ENCODE results near the gene ACADSB. TPM values are rescaled to one million over a fixed set of nuclear protein-coding genes. Genes with fewer than 3 reads are reported as not detected.

The ACADSB gene
- total and polyA plus RNA-seq, 7 donors, result 9.8 to 50.1 (median 37.4) TPM

DNA sequence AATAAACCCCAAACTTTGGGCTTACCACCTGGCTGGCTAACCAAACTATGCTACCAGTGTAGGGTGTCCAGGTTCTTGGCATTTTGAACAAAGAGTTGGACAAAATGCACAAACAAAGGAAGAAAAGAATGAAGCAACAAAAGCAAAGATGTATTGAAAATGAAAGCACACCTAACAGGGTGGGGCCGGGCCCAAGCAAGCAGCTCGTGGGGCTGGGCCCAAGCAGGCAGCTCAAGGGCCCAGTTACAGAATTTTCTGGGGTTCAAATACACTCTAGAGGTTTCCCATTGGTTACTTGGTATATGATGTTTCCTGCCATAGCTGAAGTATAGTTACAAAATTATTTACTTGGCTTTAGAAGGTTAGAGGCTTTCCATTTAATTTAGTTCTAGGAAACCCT, 15.7 kb downstream of the ACADSB start:
- no peaks in the 10 kb centered on the region for H3K27me3 ChIP-seq (ENCODE audit: insufficient read depth in 3 of 3, low read length in 2 of 3)
- intact Hi-C loops (cut with DNase I), result no loop called here
- TF ChIP-seq, protein P1, sequence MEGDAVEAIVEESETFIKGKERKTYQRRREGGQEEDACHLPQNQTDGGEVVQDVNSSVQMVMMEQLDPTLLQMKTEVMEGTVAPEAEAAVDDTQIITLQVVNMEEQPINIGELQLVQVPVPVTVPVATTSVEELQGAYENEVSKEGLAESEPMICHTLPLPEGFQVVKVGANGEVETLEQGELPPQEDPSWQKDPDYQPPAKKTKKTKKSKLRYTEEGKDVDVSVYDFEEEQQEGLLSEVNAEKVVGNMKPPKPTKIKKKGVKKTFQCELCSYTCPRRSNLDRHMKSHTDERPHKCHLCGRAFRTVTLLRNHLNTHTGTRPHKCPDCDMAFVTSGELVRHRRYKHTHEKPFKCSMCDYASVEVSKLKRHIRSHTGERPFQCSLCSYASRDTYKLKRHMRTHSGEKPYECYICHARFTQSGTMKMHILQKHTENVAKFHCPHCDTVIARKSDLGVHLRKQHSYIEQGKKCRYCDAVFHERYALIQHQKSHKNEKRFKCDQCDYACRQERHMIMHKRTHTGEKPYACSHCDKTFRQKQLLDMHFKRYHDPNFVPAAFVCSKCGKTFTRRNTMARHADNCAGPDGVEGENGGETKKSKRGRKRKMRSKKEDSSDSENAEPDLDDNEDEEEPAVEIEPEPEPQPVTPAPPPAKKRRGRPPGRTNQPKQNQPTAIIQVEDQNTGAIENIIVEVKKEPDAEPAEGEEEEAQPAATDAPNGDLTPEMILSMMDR (IDR thresholded peaks at IDR 0.05), result no peak
- 84 to 90% (median 84%) methylated on average over 2 of the region's 2 CpGs for WGBS, 3 donors
- no peaks in the 10 kb centered on the region for H3K9me3 ChIP-seq
- H3K4me1 ChIP-seq, result no peaks in the 10 kb centered on the region
- no peak overlapping the region for H3K4me3 ChIP-seq
- no peak overlapping the region for H3K27ac ChIP-seq
- H3K36me3 ChIP-seq (ENCODE audit: insufficient read depth in 1 of 2, low read depth in 1 of 2), result no peaks in the 10 kb centered on the region
- DNase-seq (no peak), ATAC-seq (no peak)

DNA sequence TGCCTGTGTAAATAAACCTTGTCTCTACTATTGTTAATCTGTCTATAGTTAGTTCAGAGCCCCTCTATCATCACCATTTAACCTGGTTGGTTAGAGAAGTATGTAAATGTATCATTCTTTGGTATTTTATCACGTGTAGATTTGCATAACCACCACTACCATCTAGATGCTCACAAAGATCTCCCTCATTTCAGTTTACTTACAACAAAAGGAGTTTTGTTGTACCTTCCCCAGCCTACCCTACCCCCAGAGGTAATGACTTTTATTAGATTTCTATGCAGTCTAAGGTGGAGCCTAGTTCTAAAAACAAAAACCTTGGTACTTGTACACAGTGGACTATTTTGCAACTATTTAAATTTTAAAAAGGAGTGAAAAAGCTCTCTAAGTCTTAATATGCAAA, 17.5 kb downstream of the ACADSB start:
- no peak for DNase-seq
- Histone ChIP-seq H3K36me3 (ENCODE audit: insufficient read depth in 1 of 2, low read depth in 1 of 2) (no peaks in the 10 kb centered on the region), H3K4me1 (no peaks in the 10 kb centered on the region), H3K4me3 (no peak overlapping the region), H3K9me3 (no peaks in the 10 kb centered on the region), H3K27ac (no peak overlapping the region), H3K27me3 (ENCODE audit: insufficient read depth in 3 of 3, low read length in 2 of 3) (no peaks in the 10 kb centered on the region)
- 41 to 61% (median 47%) methylated on average over 1 of the region's 1 CpG for WGBS, 3 donors
- ATAC-seq, result no peak
- TF ChIP-seq, protein P1 (IDR thresholded peaks at IDR 0.05), result no peak
- intact Hi-C loops (cut with DNase I), result no loop called here

- Histone ChIP-seq H3K27me3 (ENCODE audit: insufficient read depth in 3 of 3, low read length in 2 of 3) (no peaks in the 10 kb centered on the region), H3K27ac (no peak overlapping the region), H3K36me3 (ENCODE audit: insufficient read depth in 1 of 2, low read depth in 1 of 2) (no peaks in the 10 kb centered on the region), H3K4me3 (no peak overlapping the region), H3K4me1 (no peaks in the 10 kb centered on the region), H3K9me3 (no peaks in the 10 kb centered on the region)
- ATAC-seq, result no peak
- DNase-seq, result no peak
- TF ChIP-seq, protein P1 (IDR thresholded peaks at IDR 0.05), result no peak
- intact Hi-C loops (cut with DNase I), result no loop called here
These were observed 19.1 kb downstream of the ACADSB start for GRCh38 chr10:123027861-123028260.

GRCh38 chr10:123031124-123031523, 22.3 kb downstream of the ACADSB start:
- WGBS, 3 donors, result 42 to 72% (median 58%) methylated on average over 1 of the region's 1 CpG
- TF ChIP-seq, protein P1 (IDR thresholded peaks at IDR 0.05), result no peak
- intact Hi-C loops (cut with DNase I), result no loop called here

GRCh38 chr10:123034332-123034731, 25.5 kb downstream of the ACADSB start:
- Histone ChIP-seq H3K27me3 (ENCODE audit: insufficient read depth in 3 of 3, low read length in 2 of 3) (no peaks in the 10 kb centered on the region), H3K4me3 (no peak overlapping the region), H3K9me3 (no peaks in the 10 kb centered on the region), H3K27ac (no peak overlapping the region), H3K36me3 (ENCODE audit: insufficient read depth in 1 of 2, low read depth in 1 of 2) (peaks cover 2 to 30% of the 10 kb centered on the region in 2 donors), H3K4me1 (no peaks in the 10 kb centered on the region)
- ATAC-seq, result no peak
- DNase-seq, result no peak
- TF ChIP-seq, protein P1 (IDR thresholded peaks at IDR 0.05), result no peak
- intact Hi-C loops (cut with DNase I), result no loop called here

More at GRCh38 chr10:123031124-123031523, 22.3 kb downstream of the ACADSB start:
- Histone ChIP-seq H3K9me3 (no peaks in the 10 kb centered on the region), H3K27ac (no peak overlapping the region), H3K4me1 (no peaks in the 10 kb centered on the region), H3K36me3 (ENCODE audit: insufficient read depth in 1 of 2, low read depth in 1 of 2) (peaks cover 0 to 17% of the 10 kb centered on the region in 2 donors), H3K27me3 (ENCODE audit: insufficient read depth in 3 of 3, low read length in 2 of 3) (no peaks in the 10 kb centered on the region), H3K4me3 (no peak overlapping the region)
- ATAC-seq (no peak), DNase-seq (no peak)

Data from psoas muscle (tissue), 8 donors.